Heart left ventricle (tissue), 13 donors: ENCODE measurements around the gene PRPF6.

Experiments
- POLR2A ChIP-seq, 2 donors: fragments of 450-650 bp; IDR thresholded peaks; one replicate each; pipeline ENCODE4 v1.6.1; 2017; ENCODE audit warnings: antibody characterized with exemption in 2 of 2, mild to moderate bottlenecking in 2 of 2, moderate library complexity in 2 of 2
- TF ChIP-seq, protein P1 (sequence below), 12 donors: fragments of 200-600 bp; sonication (generic) in 4 of 12; IDR thresholded peaks; one replicate each; pipeline versions ENCODE4 v1.5.0 to v1.8.0; 2018 to 2022; ENCODE audit warnings: antibody characterized with exemption in 12 of 12, mild to moderate bottlenecking in 5 of 12
- donor health status: ischemic (EF 13 %, LVEDD 7.1; RV severe dilation, severe dysfunction).
- donor health status: DM: no; HTN: yes; CAD: no.
- donor health status: DM: no; HTN: no; CAD: no.
- donor health status: ischemic (EF 25% LVEDD 6.9; RV normal size, moderate dysfunction).
- donor health status: ischemic (EF 25% LVEDD 5.7; RV mildly dilated, moderate dysfunction).
- donor health status: ischemic (EF 35%, LVEDD 5.7; RV mildly dilated, moderate dysfunction).
- donor health status: nonischemic (EF 11% LVEDD 7.7; RV severe dilation, severe dysfunction).
- donor health status: DM: yes; HTN: yes; CAD: no.
- donor health status: PGD.
- donor health status: ischemic (EF 29% LVEDD 5.4; RV normal size, mild dysfunction).
- donor health status: nonischemic (EF 23%, LVEDD 6.1; RV moderate dilation, normal function).

DNA sequence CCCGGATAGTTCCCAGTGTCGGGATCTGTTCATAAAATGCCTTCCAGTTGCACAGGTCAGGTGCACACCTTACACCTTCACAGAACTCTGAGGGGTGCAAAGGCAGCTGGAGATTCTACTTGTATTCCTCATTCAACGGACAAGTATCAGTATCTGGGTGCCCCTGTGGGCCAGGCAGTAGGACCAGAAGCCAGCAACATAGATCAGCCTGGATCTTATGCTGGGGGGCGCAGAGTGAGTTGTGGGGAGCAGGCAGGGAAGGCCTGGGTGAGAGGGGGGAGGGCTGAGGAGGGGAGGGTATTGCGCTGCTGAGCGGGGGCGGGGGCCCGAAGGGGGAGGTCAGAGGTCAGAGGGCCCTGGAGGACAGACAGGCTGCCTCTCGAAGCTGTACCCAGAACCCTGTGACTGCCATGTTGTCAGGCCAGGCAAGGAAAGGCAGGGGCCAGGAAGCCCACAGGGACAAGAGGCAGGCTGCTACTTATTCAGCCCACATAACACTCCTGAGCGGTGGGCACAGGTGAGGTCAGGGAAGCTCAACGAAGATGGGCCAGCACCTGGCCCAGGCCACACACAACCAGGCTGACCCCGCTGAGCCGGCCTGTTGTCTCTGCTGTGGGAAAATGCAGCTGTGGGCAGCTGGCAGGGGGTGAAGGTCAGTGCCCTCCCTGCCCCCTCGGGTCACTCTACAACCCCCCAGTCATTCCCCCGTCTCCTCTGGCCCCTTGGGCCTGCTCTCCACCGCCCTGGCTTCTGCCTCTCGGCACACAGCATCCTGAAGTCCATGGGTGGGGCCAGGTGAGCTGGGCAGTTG, 100.1 kb downstream of the PRPF6 start:
- no peak for TF ChIP-seq POLR2A (IDR thresholded peaks at IDR 0.05)
- TF ChIP-seq, protein P1, sequence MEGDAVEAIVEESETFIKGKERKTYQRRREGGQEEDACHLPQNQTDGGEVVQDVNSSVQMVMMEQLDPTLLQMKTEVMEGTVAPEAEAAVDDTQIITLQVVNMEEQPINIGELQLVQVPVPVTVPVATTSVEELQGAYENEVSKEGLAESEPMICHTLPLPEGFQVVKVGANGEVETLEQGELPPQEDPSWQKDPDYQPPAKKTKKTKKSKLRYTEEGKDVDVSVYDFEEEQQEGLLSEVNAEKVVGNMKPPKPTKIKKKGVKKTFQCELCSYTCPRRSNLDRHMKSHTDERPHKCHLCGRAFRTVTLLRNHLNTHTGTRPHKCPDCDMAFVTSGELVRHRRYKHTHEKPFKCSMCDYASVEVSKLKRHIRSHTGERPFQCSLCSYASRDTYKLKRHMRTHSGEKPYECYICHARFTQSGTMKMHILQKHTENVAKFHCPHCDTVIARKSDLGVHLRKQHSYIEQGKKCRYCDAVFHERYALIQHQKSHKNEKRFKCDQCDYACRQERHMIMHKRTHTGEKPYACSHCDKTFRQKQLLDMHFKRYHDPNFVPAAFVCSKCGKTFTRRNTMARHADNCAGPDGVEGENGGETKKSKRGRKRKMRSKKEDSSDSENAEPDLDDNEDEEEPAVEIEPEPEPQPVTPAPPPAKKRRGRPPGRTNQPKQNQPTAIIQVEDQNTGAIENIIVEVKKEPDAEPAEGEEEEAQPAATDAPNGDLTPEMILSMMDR (IDR thresholded peaks at IDR 0.05) = no peak
